PFSK-1 (cell line): ENCODE measurements around the gene TMEM250.

ENCODE experiments used
- FOXP2 ChIP-seq: optimal IDR thresholded peaks from 2 replicates; pipeline ENCODE3; 2011; ENCODE audit warnings: borderline replicate concordance, control low read depth, inconsistent platforms; ENCODE audit not compliant: insufficient read depth; ENCODE audit errors: extremely low read length, extremely low read depth
- POLR2AphosphoS5 ChIP-seq: IDR thresholded peaks from 2 replicates; pipeline ENCODE4 v1.6.1; 2012; ENCODE audit warnings: low read depth, mild to moderate bottlenecking, control low read depth, low read length, moderate library complexity
- SIN3A ChIP-seq: IDR thresholded peaks from 2 replicates; pipeline ENCODE4 v1.6.1; 2012; ENCODE audit warnings: mild to moderate bottlenecking, low read length, moderate library complexity, borderline replicate concordance; ENCODE audit not compliant: insufficient read depth
- TAF1 ChIP-seq: IDR thresholded peaks from 2 replicates; pipeline ENCODE4 v1.6.1; 2012; ENCODE audit warnings: low read length, control low read depth, borderline replicate concordance; ENCODE audit not compliant: insufficient read depth
- TF ChIP-seq, protein P1 (sequence below), 2 experiments: IDR thresholded peaks; 2 replicates each; pipeline versions ENCODE4 v1.6.1 to v1.8.0; 2011 to 2012; ENCODE audit warnings: low read depth in 2 of 2, low read length in 2 of 2, control low read depth in 1 of 2, inconsistent platforms in 1 of 2, mild to moderate bottlenecking in 1 of 2, moderate library complexity in 1 of 2; ENCODE audit not compliant: insufficient read depth in 1 of 2

The TMEM250 gene

DNA sequence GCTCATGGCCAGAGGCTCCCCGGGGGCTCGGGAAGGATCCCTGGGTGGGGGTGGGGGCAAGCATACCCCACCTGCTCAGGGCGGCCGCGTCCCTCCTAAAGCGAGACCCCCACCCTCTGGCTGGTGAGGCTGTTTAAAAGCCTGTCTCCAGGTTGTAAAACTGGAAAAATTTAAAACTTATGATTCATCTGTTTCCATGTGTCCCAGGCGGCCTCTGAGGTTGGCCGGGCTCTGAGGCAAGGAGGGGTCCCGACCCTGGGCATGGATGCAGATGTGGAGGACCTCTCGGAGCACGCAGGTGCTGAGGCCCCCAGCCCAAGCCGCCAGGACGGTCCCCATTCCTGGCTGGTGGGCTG, 24.2 kb upstream of the TMEM250 start:
- TF ChIP-seq, protein P1, sequence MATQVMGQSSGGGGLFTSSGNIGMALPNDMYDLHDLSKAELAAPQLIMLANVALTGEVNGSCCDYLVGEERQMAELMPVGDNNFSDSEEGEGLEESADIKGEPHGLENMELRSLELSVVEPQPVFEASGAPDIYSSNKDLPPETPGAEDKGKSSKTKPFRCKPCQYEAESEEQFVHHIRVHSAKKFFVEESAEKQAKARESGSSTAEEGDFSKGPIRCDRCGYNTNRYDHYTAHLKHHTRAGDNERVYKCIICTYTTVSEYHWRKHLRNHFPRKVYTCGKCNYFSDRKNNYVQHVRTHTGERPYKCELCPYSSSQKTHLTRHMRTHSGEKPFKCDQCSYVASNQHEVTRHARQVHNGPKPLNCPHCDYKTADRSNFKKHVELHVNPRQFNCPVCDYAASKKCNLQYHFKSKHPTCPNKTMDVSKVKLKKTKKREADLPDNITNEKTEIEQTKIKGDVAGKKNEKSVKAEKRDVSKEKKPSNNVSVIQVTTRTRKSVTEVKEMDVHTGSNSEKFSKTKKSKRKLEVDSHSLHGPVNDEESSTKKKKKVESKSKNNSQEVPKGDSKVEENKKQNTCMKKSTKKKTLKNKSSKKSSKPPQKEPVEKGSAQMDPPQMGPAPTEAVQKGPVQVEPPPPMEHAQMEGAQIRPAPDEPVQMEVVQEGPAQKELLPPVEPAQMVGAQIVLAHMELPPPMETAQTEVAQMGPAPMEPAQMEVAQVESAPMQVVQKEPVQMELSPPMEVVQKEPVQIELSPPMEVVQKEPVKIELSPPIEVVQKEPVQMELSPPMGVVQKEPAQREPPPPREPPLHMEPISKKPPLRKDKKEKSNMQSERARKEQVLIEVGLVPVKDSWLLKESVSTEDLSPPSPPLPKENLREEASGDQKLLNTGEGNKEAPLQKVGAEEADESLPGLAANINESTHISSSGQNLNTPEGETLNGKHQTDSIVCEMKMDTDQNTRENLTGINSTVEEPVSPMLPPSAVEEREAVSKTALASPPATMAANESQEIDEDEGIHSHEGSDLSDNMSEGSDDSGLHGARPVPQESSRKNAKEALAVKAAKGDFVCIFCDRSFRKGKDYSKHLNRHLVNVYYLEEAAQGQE (IDR thresholded peaks at IDR 0.05; ENCODE audit: insufficient read depth in 1 of 2, low read depth in 2 of 2, low read length in 2 of 2): no peak
- TF ChIP-seq TAF1: no peak
- TF ChIP-seq POLR2AphosphoS5: no peak
- TF ChIP-seq FOXP2: no peak
- TF ChIP-seq SIN3A: no peak

DNA sequence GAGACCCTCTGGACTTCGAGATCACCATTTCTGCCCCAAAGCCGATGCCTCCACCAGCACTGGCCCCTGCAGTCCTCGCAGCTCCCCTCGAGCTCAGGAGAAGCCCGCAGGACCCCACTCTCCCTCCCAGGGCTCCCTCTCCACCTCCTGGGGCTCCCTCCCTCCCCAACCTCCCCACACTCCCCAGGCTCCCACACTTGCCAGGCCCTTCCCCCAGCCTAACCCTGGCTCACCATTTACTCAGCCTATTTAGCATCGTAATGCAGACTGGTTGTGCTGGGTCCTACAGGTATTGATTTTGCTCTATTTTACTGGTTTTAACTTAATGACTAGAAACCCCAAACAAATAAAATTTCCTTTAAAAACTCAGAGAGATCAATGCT, 23.7 kb upstream of the TMEM250 start:
- TF ChIP-seq POLR2AphosphoS5: no peak
- no peak for TF ChIP-seq FOXP2
- TF ChIP-seq, protein P1 (IDR thresholded peaks at IDR 0.05; ENCODE audit: insufficient read depth in 1 of 2, low read depth in 2 of 2, low read length in 2 of 2): no peak
- no peak for TF ChIP-seq TAF1
- TF ChIP-seq SIN3A: no peak

DNA sequence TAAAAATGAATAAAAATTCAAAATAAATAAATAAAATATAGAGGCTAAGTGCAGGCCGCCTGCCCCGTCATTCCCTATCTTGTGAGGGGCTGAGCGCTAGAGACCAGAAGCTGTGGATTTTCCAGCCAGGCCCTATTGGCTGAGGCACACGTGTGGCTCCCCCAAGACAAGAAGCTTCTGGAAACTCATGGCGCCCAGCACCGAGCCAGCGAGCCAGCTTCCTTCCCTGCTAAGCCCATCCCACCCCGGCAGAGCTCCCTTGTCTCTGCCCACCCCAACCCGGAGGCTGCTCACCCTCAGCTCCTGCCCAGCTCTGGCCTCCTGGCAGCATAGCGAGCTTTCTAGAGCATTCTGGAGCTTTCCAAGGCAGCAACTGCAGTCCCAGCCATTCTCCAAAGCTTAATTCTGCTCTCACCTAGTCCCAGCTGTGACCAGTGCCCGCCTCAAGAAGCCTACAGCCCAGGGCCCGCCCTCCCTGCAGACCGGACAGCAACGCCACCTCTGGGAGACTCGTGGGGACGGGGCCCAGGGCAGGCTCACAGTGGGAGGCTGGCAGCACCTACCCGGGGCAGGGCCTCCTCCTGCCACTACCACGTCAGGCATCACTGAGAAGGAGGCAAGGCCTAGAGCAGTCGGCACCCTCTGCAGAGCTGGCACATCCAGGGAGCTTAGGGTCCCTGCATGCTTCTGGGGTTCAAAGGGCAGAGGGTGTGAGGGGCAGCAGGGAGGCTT, 23.2 kb upstream of the TMEM250 start:
- TF ChIP-seq POLR2AphosphoS5: no peak
- no peak for TF ChIP-seq SIN3A
- TF ChIP-seq, protein P1 (IDR thresholded peaks at IDR 0.05; ENCODE audit: insufficient read depth in 1 of 2, low read depth in 2 of 2, low read length in 2 of 2): no peak
- TF ChIP-seq FOXP2: no peak
- TF ChIP-seq TAF1: no peak

DNA sequence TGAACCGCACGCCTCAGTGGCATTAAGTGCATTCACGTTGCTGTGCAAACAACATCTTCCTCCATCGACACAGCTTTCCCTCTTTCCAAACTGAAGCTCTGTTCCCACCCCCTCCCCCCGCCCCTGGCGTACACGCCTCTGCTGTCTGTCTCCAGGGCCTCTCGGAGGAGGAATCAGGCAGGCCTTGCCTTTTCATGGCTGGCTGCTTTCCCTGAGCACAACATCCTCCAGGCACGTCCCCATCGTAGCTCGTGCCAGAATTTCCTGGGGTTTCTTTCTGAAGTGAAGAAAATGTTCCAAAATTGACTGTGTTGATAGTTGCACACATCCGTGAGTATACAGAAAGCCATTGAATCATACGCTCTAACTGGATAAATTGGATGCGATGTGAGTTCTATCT, 22.3 kb upstream of the TMEM250 start:
- TF ChIP-seq TAF1 (no peak), SIN3A (no peak), POLR2AphosphoS5 (no peak), FOXP2 (no peak)
- TF ChIP-seq, protein P1 (IDR thresholded peaks at IDR 0.05; ENCODE audit: insufficient read depth in 1 of 2, low read depth in 2 of 2, low read length in 2 of 2): no peak

DNA sequence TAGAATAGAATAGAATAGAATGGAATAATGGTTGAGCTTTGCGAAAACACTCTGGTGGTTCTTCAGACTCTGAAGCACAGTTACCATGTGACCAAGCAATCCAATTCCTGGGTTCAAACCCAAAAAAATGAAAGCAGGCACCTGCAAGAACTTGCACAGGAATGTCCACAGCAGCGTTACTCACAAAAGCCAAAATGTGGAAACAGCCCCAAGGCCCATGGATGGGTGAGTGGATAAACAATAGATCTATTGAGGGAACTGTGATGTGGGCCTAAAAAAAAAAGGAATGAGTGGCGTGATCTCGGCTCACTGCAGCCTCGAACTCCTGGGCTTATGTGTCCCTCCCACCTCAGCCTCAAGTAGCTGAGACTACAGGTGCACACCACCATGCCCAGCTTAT, 21.4 kb upstream of the TMEM250 start:
- TF ChIP-seq TAF1: no peak
- no peak for TF ChIP-seq SIN3A
- TF ChIP-seq, protein P1 (IDR thresholded peaks at IDR 0.05; ENCODE audit: insufficient read depth in 1 of 2, low read depth in 2 of 2, low read length in 2 of 2): no peak
- TF ChIP-seq POLR2AphosphoS5: no peak
- TF ChIP-seq FOXP2: no peak
